CD4-positive, CD25-positive, alpha-beta regulatory T cell (primary cell): Measurements from ENCODE around the gene TMC3. TPM values are rescaled to one million over a fixed set of nuclear protein-coding genes. Genes with fewer than 3 reads are reported as not detected.

ENCODE experiments used
- ATAC-seq, 2 donors: fragments of 150-1000 bp; cut with Tn5 transposase; one replicate each; pipeline ENCODE4 v1.10.0; 2021; ENCODE audit warnings: low read depth in 2 of 2, moderate number of reproducible peaks in 2 of 2, moderate library complexity in 1 of 2
- DNase-seq, 3 donors: peaks; one replicate each; pipeline versions ENCODE4 v3.0.0 to v3.0.0-alpha.2; 2012 to 2022; ENCODE audit warnings: mixed read lengths in 1 of 3
- H3K27ac ChIP-seq: one replicate; pipeline ENCODE4 v1.7.0; 2013; ENCODE audit warnings: mild to moderate bottlenecking, low read length; ENCODE audit not compliant: insufficient read depth, poor library complexity, severe bottlenecking
- H3K27me3 ChIP-seq: one replicate; pipeline ENCODE4 v1.7.0; 2013; ENCODE audit warnings: low read length; ENCODE audit not compliant: control insufficient read depth, insufficient read depth
- H3K36me3 ChIP-seq: one replicate; pipeline ENCODE4 v1.7.0; 2013; ENCODE audit warnings: mild to moderate bottlenecking, low read length, moderate library complexity; ENCODE audit not compliant: control insufficient read depth, insufficient read depth
- H3K4me1 ChIP-seq: 2 replicates; pipeline ENCODE4 v1.7.0; 2013; ENCODE audit warnings: mild to moderate bottlenecking, low read length; ENCODE audit not compliant: insufficient read depth, control insufficient read depth, poor library complexity, severe bottlenecking
- H3K4me3 ChIP-seq: one replicate; pipeline ENCODE4 v1.7.0; 2013; ENCODE audit warnings: low read depth, mild to moderate bottlenecking, low read length, moderate library complexity
- H3K9me3 ChIP-seq, 2 experiments: 1 replicate in 1 of 2; 2 replicates in 1 of 2; pipeline ENCODE4 v1.7.0; 2013; ENCODE audit warnings: low read length in 2 of 2, mild to moderate bottlenecking in 1 of 2, moderate library complexity in 1 of 2; ENCODE audit not compliant: control insufficient read depth in 2 of 2
- H3K27ac Mint-ChIP-seq, 3 donors: one replicate each; pipeline ENCODE4 v1.8.0; 2020 to 2022; ENCODE audit warnings: mild to moderate bottlenecking in 3 of 3, mixed read lengths in 3 of 3, moderate library complexity in 2 of 3
- H3K27me3 Mint-ChIP-seq: one replicate; pipeline ENCODE4 v1.8.0; 2022; ENCODE audit warnings: mild to moderate bottlenecking, mixed read lengths
- H3K36me3 Mint-ChIP-seq: one replicate; pipeline ENCODE4 v1.8.0; 2020; ENCODE audit warnings: mixed read lengths
- H3K4me1 Mint-ChIP-seq, 4 donors: one replicate each; pipeline ENCODE4 v1.8.0; 2020 to 2022; ENCODE audit warnings: mixed read lengths in 4 of 4, mild to moderate bottlenecking in 1 of 4
- H3K4me3 Mint-ChIP-seq, 4 donors: one replicate each; pipeline ENCODE4 v1.8.0; 2020 to 2022; ENCODE audit warnings: mild to moderate bottlenecking in 4 of 4, mixed read lengths in 4 of 4, moderate library complexity in 3 of 4
- H3K9me3 Mint-ChIP-seq, 7 donors: one replicate each; pipeline ENCODE4 v1.8.0; 2020 to 2022; ENCODE audit warnings: mixed read lengths in 7 of 7, mild to moderate bottlenecking in 3 of 7, moderate library complexity in 2 of 7
- polyA plus RNA-seq, 4 donors: library from polyadenylated mRNA; unstranded; fragments of 300-500 nt; fragmentation: Illumina TruSeq; gene quantifications; one replicate each; pipeline ENCODE4 v1.2.3, GENCODE V29; 2021
- total RNA-seq: library from RNA; stranded (reverse); gene quantifications from one replicate; pipeline ENCODE4 v1.2.3, GENCODE V29; 2022

Gene TMC3
- total and polyA plus RNA-seq, 5 donors from 2014 or later, result 0.05 to 0.06 TPM; not detected in 3

DNA sequence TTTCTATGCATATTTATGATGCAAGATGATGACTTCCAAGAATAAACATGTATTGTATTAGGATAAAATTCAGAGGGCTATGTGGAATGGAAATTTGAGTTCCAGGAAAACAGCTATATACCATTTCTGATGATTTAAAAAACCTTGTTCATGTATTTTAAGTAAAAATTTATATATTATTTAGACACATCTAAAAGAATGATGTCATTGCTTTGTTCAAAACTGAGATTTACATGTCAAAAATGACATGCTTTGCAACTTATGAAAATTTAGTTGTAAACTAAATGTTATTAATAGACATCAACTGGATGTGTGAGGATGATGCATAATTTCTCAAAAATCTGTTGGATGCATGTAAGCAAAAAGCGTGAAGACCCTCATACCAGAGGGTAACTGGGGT lies 52.3 kb downstream of the TMC3 start:
- no peaks in the 10 kb centered on the region for H3K27me3 ChIP-seq
- Mint-ChIP-seq H3K4me1 (peaks cover 9 to 73% (median 25%) of the 10 kb centered on the region in 4 donors), H3K36me3 (peaks cover 16% of the 10 kb centered on the region), H3K27me3 (no peaks in the 10 kb centered on the region), H3K4me3 (peak overlapping the region in 2 of 4 donors; percentile 61 to 79), H3K27ac (peak overlapping the region in 2 of 3 donors; percentile 77 to 82), H3K9me3 (no peaks in the 10 kb centered on the region)
- H3K27ac ChIP-seq, result no peak overlapping the region
- ATAC-seq (no peak), DNase-seq (no peak)
- peaks cover 24% of the 10 kb centered on the region for H3K4me1 ChIP-seq
- peaks cover 21% of the 10 kb centered on the region for H3K36me3 ChIP-seq
- H3K4me3 ChIP-seq, result no peak overlapping the region
- H3K9me3 ChIP-seq, result no peaks in the 10 kb centered on the region

DNA sequence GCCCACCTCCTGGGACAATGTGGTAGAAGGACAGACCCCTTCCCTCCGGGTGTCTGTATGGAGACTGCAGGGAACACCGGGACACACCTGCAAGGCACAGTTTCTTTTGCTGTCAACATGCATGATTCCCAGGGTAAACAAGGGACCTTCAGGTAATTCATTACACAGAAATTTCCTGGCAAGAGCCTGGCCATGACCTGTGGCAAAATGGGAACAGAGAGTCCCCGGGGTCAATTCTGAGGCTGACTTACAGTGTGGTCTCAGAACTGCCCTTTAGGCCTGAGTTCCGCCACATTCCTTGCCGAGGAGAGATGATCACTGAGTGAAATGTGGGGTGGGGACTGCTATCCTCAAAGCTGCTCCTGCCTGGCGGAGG lies 56.4 kb downstream of the TMC3 start:
- DNase-seq (no peak), ATAC-seq (no peak)
- H3K9me3 Mint-ChIP-seq, result peaks cover 0 to 1% (median 0%) of the 10 kb centered on the region in 7 donors
- H3K4me1 Mint-ChIP-seq, result peaks cover 15 to 79% (median 32%) of the 10 kb centered on the region in 4 donors
- Histone ChIP-seq H3K4me1 (peaks cover 21% of the 10 kb centered on the region), H3K36me3 (peaks cover 33% of the 10 kb centered on the region), H3K9me3 (no peaks in the 10 kb centered on the region), H3K4me3 (no peak overlapping the region), H3K27me3 (no peaks in the 10 kb centered on the region), H3K27ac (no peak overlapping the region)
- H3K27ac Mint-ChIP-seq, result peak overlapping the region in 2 of 3 donors; percentile 65 to 75
- no peak overlapping the region for H3K4me3 Mint-ChIP-seq
- H3K36me3 Mint-ChIP-seq, result peaks cover 39% of the 10 kb centered on the region
- H3K27me3 Mint-ChIP-seq, result no peaks in the 10 kb centered on the region

DNA sequence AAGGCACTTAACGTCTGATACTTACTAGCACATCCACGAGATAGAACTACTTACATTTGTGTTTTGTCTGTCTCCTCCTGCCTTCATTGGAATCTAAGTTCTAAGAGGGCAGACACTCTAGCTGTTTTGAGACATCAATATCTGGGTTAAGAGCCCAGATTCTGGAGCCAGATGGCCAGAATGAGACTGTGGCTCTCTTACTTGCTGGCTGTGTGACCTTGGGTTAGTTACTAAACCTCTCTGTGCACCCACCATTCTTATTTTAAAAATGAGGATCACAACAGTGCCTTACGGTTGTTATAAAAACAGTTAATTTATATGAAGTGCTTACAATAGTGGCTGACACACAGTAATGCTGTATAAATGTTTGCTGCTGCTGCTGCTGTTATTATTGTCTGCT lies 57.7 kb downstream of the TMC3 start:
- Mint-ChIP-seq H3K27me3 (no peaks in the 10 kb centered on the region), H3K27ac (peak overlapping the region; percentile 94 to 98 (median 95)), H3K36me3 (peaks cover 49% of the 10 kb centered on the region), H3K4me3 (peak overlapping the region in 3 of 4 donors; percentile 9 to 21 (median 20)), H3K9me3 (peaks cover 0 to 1% (median 0%) of the 10 kb centered on the region in 7 donors), H3K4me1 (peaks cover 15 to 84% (median 41%) of the 10 kb centered on the region in 4 donors)
- no peak for DNase-seq
- H3K36me3 ChIP-seq, result peaks cover 39% of the 10 kb centered on the region
- H3K9me3 ChIP-seq, result no peaks in the 10 kb centered on the region
- H3K4me1 ChIP-seq, result peaks cover 26% of the 10 kb centered on the region
- peak overlapping the region; percentile 56 for H3K27ac ChIP-seq
- ATAC-seq, result no peak
- H3K4me3 ChIP-seq, result no peak overlapping the region
- H3K27me3 ChIP-seq, result no peaks in the 10 kb centered on the region

DNA sequence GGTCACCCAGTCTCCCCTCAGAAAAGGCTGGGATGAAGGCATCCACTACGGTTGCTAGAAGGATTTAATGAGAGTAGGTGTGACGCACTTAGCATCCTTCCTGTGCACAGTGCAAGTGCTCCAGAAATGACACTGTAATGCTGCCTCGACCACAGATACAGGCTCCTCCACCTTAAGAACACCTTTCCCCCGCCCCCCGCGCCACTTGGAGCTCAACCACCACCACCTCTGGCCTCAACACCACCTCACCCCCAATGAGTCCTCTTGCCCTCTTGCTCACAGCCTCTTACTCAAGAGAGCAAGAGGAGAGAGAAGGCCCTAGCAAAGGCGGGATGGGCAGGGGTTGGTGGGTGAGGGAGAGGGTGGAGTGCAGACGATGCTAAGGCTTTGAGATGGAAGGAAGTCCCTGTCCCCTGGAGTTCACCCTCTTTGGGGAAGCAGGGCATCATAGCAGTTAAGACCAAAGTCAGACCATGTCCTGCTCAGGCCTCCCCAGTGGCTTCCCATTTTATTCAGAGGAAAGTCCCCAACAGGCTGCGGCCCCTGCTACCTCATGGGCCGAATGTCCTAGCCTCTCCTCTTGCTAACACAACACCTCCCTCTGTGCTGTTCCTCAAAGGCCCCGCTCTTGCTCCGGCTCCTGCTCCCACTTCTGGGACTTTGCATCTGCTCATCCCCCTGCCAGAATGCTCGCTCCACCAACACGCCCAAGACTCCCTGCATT lies 58.4 kb downstream of the TMC3 start:
- H3K4me1 Mint-ChIP-seq, result peaks cover 15 to 90% (median 46%) of the 10 kb centered on the region in 4 donors
- H3K36me3 Mint-ChIP-seq, result peaks cover 49% of the 10 kb centered on the region
- peak; percentile 32 to 38 for ATAC-seq
- no peak overlapping the region for H3K4me3 ChIP-seq
- peaks cover 45% of the 10 kb centered on the region for H3K36me3 ChIP-seq
- H3K27me3 Mint-ChIP-seq, result no peaks in the 10 kb centered on the region
- H3K27ac ChIP-seq, result peak overlapping the region; percentile 56
- no peaks in the 10 kb centered on the region for H3K27me3 ChIP-seq
- DNase-seq, result no peak
- H3K4me3 Mint-ChIP-seq, result peak overlapping the region in 3 of 4 donors; percentile 9 to 50 (median 31)
- peaks cover 0 to 1% (median 0%) of the 10 kb centered on the region in 7 donors for H3K9me3 Mint-ChIP-seq
- H3K9me3 ChIP-seq, result no peaks in the 10 kb centered on the region
- H3K27ac Mint-ChIP-seq, result peak overlapping the region; percentile 94 to 98 (median 95)
- H3K4me1 ChIP-seq, result peaks cover 26% of the 10 kb centered on the region

DNA sequence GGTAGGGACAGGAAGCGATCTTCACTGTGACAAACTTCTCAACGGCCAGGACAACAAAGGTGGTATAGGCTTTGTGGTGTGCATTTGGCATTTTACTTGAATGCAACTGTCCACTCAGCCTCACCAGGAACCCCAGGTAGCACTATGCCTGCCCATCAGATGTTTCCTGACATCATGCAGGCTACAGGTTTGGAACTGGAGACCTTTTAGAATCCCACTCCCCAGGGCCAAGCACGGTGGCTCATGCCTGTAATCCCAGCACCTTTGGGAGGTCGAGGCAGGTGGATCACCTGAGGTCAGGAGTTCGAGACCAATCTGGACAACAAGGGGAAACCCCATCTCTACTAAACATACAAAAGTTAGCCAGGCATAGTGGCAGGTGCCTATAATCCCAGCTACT lies 59.6 kb downstream of the TMC3 start:
- no peak overlapping the region for H3K4me3 Mint-ChIP-seq
- no peak for DNase-seq
- peaks cover 26% of the 10 kb centered on the region for H3K4me1 ChIP-seq
- no peak overlapping the region for H3K4me3 ChIP-seq
- H3K27me3 Mint-ChIP-seq, result no peaks in the 10 kb centered on the region
- H3K9me3 Mint-ChIP-seq, result peaks cover 0 to 1% (median 0%) of the 10 kb centered on the region in 7 donors
- H3K4me1 Mint-ChIP-seq, result peaks cover 15 to 93% (median 49%) of the 10 kb centered on the region in 4 donors
- no peaks in the 10 kb centered on the region for H3K9me3 ChIP-seq
- H3K36me3 ChIP-seq, result peaks cover 56% of the 10 kb centered on the region
- no peak for ATAC-seq
- H3K36me3 Mint-ChIP-seq, result peaks cover 58% of the 10 kb centered on the region
- no peaks in the 10 kb centered on the region for H3K27me3 ChIP-seq
- H3K27ac ChIP-seq, result peak overlapping the region; percentile 56
- H3K27ac Mint-ChIP-seq, result peak overlapping the region; percentile 91 to 97 (median 95)

DNA sequence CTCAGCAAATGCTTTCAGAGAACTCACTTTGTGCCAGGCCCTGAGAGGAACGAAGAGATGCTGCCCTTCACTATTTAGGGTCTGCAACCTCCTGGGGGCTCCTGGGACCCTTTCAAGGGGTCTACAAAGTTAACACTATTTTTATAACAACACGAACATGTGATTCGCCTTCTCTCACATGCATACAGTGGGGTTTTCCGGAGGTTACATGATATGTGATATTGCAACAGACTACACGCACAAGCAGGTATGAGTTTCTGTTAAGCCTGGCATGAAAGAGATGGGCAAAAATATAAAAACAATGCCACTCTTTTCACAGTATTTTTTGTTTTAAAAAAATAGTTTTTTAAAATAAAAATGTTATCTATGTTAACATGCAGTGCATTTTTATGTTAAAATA lies 60.3 kb downstream of the TMC3 start:
- no peaks in the 10 kb centered on the region for H3K27me3 Mint-ChIP-seq
- H3K4me1 ChIP-seq, result peaks cover 26% of the 10 kb centered on the region
- H3K9me3 ChIP-seq, result no peaks in the 10 kb centered on the region
- no peak for ATAC-seq
- H3K36me3 Mint-ChIP-seq, result peaks cover 60% of the 10 kb centered on the region
- H3K9me3 Mint-ChIP-seq, result peaks cover 0 to 1% (median 0%) of the 10 kb centered on the region in 7 donors
- peak overlapping the region; percentile 56 for H3K27ac ChIP-seq
- no peak for DNase-seq
- peaks cover 14 to 93% (median 51%) of the 10 kb centered on the region in 4 donors for H3K4me1 Mint-ChIP-seq
- no peak overlapping the region for H3K4me3 ChIP-seq
- peak overlapping the region in 1 of 4 donors; percentile 61 for H3K4me3 Mint-ChIP-seq
- H3K36me3 ChIP-seq, result peaks cover 57% of the 10 kb centered on the region
- no peaks in the 10 kb centered on the region for H3K27me3 ChIP-seq
- peak overlapping the region in 2 of 3 donors; percentile 95 to 97 for H3K27ac Mint-ChIP-seq

DNA sequence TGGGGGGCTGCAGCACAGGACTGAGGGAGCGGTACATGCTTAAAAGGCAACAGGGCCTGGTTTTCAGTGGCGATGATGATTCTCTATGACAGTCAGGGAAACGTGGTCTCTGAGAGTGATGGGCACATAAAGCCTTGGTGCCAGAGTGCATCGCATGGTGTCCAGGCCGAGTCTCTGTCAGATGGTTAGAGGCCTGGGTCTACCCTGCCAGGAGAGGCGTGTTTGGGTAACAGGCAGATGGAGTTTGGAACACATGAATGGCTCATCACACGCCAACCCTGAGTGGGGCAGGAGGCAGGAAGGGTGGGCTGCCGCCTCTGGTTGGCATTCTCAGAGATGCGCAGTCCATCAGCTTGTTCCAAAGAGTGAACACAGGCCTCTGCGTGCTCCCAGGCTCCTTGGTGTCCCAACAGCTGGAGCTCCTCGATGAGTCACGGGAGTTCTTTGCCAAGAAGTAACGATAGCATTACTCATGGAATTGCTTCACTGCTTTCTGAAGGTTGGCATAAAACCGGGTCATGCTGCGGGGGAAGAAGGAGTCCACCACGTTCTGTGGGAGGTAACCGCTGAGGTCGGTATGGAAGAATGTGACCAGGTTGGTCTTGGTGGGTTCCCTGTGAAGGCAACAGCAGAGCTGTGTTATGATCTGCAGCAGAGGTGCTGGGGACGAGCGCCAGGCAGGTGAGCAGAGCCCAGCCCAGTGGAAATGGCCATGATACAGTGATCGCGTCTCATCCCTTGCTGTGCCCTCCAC lies 61.0 kb downstream of the TMC3 start:
- peaks cover 10 to 91% (median 48%) of the 10 kb centered on the region in 4 donors for H3K4me1 Mint-ChIP-seq
- no peak overlapping the region for H3K4me3 ChIP-seq
- no peak for ATAC-seq

More for the DNA sequence above, 61.0 kb downstream of the TMC3 start:
- Mint-ChIP-seq H3K36me3 (peaks cover 58% of the 10 kb centered on the region), H3K27ac (peak overlapping the region; percentile 74 to 95 (median 76)), H3K4me3 (peak overlapping the region in 1 of 4 donors; percentile 61), H3K27me3 (no peaks in the 10 kb centered on the region), H3K9me3 (peaks cover 0 to 1% (median 0%) of the 10 kb centered on the region in 7 donors)
- Histone ChIP-seq H3K27me3 (no peaks in the 10 kb centered on the region), H3K4me1 (peaks cover 26% of the 10 kb centered on the region), H3K9me3 (no peaks in the 10 kb centered on the region), H3K27ac (peak overlapping the region; percentile 15), H3K36me3 (peaks cover 58% of the 10 kb centered on the region)
- DNase-seq, result no peak
